ENCODE data around the gene MOK. TPM values are rescaled to one million over a fixed set of nuclear protein-coding genes. Genes with fewer than 3 reads are reported as not detected.

Gene MOK
- total RNA-seq, 1 donor from 2014 or later = 1.8 TPM

DNA sequence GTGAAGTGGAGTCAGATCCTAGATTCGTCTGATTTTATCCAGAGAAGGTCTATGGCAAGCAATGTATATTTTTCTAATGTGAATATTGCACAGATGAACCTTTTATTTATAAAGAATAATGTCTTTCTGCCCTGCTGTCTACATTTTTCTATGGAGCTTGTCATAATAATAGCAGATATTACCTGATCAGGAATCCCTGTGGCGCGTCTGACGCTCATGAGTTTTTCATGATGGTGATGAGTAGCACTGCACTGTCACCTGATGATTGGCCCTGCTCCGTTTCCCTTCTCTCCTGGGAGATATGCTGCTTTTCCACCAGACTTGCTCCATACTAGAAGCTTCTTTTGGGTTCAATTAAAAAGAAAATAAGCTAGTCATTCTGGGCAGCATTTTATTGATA, 37.3 kb upstream of the MOK start:
- Mint-ChIP-seq H3K27ac (no peak overlapping the region), H3K27me3 (no peaks in the 10 kb centered on the region), H3K9me3 (no peaks in the 10 kb centered on the region), H3K4me1 (no peaks in the 10 kb centered on the region), H3K4me3 (no peak overlapping the region), H3K36me3 (ENCODE audit: low read depth) (peaks cover 73% of the 10 kb centered on the region)
- CTCF ChIA-PET = no interaction called here
- no peak for ATAC-seq (ENCODE audit: low read depth)
- intact Hi-C loops (cut with micrococcal nuclease) = no loop called here
- POLR2A ChIA-PET = interaction anchor here (0.7 kb wide), 1 partner anchor 377 kb away, joined by 4 read pairs; no protein-coding TSS in a partner anchor
- TF ChIP-seq, protein P1, sequence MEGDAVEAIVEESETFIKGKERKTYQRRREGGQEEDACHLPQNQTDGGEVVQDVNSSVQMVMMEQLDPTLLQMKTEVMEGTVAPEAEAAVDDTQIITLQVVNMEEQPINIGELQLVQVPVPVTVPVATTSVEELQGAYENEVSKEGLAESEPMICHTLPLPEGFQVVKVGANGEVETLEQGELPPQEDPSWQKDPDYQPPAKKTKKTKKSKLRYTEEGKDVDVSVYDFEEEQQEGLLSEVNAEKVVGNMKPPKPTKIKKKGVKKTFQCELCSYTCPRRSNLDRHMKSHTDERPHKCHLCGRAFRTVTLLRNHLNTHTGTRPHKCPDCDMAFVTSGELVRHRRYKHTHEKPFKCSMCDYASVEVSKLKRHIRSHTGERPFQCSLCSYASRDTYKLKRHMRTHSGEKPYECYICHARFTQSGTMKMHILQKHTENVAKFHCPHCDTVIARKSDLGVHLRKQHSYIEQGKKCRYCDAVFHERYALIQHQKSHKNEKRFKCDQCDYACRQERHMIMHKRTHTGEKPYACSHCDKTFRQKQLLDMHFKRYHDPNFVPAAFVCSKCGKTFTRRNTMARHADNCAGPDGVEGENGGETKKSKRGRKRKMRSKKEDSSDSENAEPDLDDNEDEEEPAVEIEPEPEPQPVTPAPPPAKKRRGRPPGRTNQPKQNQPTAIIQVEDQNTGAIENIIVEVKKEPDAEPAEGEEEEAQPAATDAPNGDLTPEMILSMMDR (IDR thresholded peaks at IDR 0.05) = no peak
- no peak for DNase-seq

DNA sequence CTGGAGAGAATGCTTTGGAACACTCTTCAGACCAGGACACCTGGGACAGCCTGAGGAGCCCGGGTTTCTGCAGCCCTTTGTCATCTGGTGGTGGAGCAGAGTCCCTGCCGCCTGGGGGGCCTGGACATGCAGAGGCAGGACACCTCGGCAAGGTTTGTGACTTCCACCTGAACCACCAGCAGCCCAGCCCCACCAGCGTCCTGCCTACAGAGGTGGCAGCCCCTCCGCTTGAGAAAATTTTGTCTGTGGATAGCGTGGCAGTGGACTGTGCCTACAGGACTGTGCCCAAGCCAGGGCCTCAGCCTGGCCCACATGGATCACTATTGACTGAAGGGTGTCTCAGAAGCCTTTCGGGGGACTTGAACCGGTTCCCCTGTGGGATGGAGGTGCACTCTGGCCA, 36.6 kb upstream of the MOK start:
- no peak overlapping the region for H3K4me3 Mint-ChIP-seq
- intact Hi-C loops (cut with micrococcal nuclease) = no loop called here
- ATAC-seq (ENCODE audit: low read depth) = no peak

DNA sequence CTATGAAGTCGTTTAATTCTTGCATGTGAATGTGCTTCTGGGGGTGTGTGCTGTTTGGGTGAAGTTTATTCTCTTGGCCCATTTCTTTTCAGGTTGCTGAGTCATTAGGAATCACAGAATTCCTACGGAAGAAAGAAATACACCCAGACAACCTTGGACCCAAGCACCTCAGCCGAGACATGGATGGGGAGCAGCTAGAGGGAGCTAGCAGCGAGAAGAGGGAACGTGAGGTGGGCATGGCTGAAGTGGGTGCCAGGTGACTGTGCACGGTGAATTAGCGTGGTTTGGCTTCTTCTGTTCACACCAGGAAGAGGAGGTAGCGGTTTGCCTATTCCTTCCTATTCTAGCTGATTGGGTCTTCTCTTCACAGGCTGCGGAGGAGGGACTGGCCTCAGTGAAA, 33.8 kb upstream of the MOK start:
- CTCF ChIA-PET = no interaction called here
- no peak overlapping the region for H3K27ac Mint-ChIP-seq

More for the DNA sequence above, 36.6 kb upstream of the MOK start:
- ChIA-PET CTCF (no interaction called here), POLR2A (no interaction called here)
- Mint-ChIP-seq H3K27ac (no peak overlapping the region), H3K4me1 (no peaks in the 10 kb centered on the region), H3K36me3 (ENCODE audit: low read depth) (peaks cover 70% of the 10 kb centered on the region), H3K9me3 (no peaks in the 10 kb centered on the region), H3K27me3 (no peaks in the 10 kb centered on the region)
- DNase-seq = no peak
- TF ChIP-seq, protein P1 (IDR thresholded peaks at IDR 0.05) = no peak

GRCh38 chr14:102335163-102335562, 30.2 kb upstream of the MOK start:
- ATAC-seq (ENCODE audit: low read depth) (no peak), DNase-seq (no peak)
- Mint-ChIP-seq H3K27ac (no peak overlapping the region), H3K36me3 (ENCODE audit: low read depth) (peaks cover 44% of the 10 kb centered on the region), H3K4me1 (no peaks in the 10 kb centered on the region), H3K4me3 (no peak overlapping the region), H3K9me3 (no peaks in the 10 kb centered on the region), H3K27me3 (no peaks in the 10 kb centered on the region)
- TF ChIP-seq, protein P1 (IDR thresholded peaks at IDR 0.05) = no peak
- ChIA-PET POLR2A (interaction anchor here (0.7 kb wide), 2 partner anchors 15 to 24 kb away, joined by 3 read pairs; no protein-coding TSS in a partner anchor), CTCF (no interaction called here)
- intact Hi-C loops (cut with micrococcal nuclease) = no loop called here

More for the DNA sequence above, 33.8 kb upstream of the MOK start:
- POLR2A ChIA-PET = no interaction called here
- H3K4me3 Mint-ChIP-seq = no peak overlapping the region
- H3K9me3 Mint-ChIP-seq = no peaks in the 10 kb centered on the region
- peaks cover 64% of the 10 kb centered on the region for H3K36me3 Mint-ChIP-seq (ENCODE audit: low read depth)
- no peaks in the 10 kb centered on the region for H3K4me1 Mint-ChIP-seq
- TF ChIP-seq, protein P1 (IDR thresholded peaks at IDR 0.05) = no peak
- no peaks in the 10 kb centered on the region for H3K27me3 Mint-ChIP-seq
- ATAC-seq (ENCODE audit: low read depth) (no peak), DNase-seq (no peak)
- intact Hi-C loops (cut with micrococcal nuclease) = no loop called here

- Mint-ChIP-seq H3K9me3 (no peaks in the 10 kb centered on the region), H3K27me3 (no peaks in the 10 kb centered on the region), H3K36me3 (ENCODE audit: low read depth) (peaks cover 40% of the 10 kb centered on the region), H3K4me1 (no peaks in the 10 kb centered on the region), H3K27ac (no peak overlapping the region), H3K4me3 (no peak overlapping the region)
- POLR2A ChIA-PET = interaction anchor here (0.7 kb wide), 1 partner anchor 25 kb away, joined by 3 read pairs; no protein-coding TSS in a partner anchor
- TF ChIP-seq, protein P1 (IDR thresholded peaks at IDR 0.05) = no peak
- CTCF ChIA-PET = interaction anchor here (1.1 kb wide), 1 partner anchor 20 kb away, joined by 3 read pairs; no protein-coding TSS in a partner anchor
- intact Hi-C loops (cut with micrococcal nuclease) = no loop called here
- ATAC-seq (ENCODE audit: low read depth) (no peak), DNase-seq (no peak)
Measured at GRCh38 chr14:102333795-102334705, 29.1 kb upstream of the MOK start.

Measured in activated B cell treated with CpG ODN at 0.5 μM for 24 hours (primary cell).